CD14-positive monocyte (primary cell): ENCODE measurements around the gene PCYT2. TPM values are rescaled to one million over a fixed set of nuclear protein-coding genes. Genes with fewer than 3 reads are reported as not detected.

Source experiments
- DNase-seq, 3 donors: peaks; one replicate each; pipeline ENCODE4 v3.0.0-alpha.2; 2011 to 2022
- H2AFZ ChIP-seq: 2 replicates; pipeline ENCODE4 v1.6.0; 2012; ENCODE audit warnings: mild to moderate bottlenecking, low read depth, low read length, inconsistent platforms; ENCODE audit not compliant: insufficient read depth, poor library complexity, severe bottlenecking
- H3K27ac ChIP-seq, 2 donors: 1 replicate in 1 of 2; 2 replicates in 1 of 2; pipeline ENCODE4 v1.5.1; 2012 to 2013; ENCODE audit warnings: low read length in 2 of 2, control low read depth in 1 of 2, inconsistent platforms in 1 of 2, low read depth in 1 of 2, mild to moderate bottlenecking in 1 of 2
- H3K27me3 ChIP-seq, 2 donors: one replicate each; pipeline versions ENCODE4 v1.6.0 to v1.6.1; 2011 to 2013; ENCODE audit warnings: low read length in 2 of 2; ENCODE audit not compliant: control insufficient read depth in 2 of 2, insufficient read depth in 2 of 2
- H3K36me3 ChIP-seq, 2 donors: replicated peaks in 1 of 2; 1 replicate in 1 of 2; 2 replicates in 1 of 2; pipeline versions ENCODE4 v1.5.1 to v1.6.1; 2012 to 2013; ENCODE audit warnings: low read length in 2 of 2, control low read depth in 1 of 2, inconsistent platforms in 1 of 2, mild to moderate bottlenecking in 1 of 2; ENCODE audit not compliant: insufficient read depth in 2 of 2, control insufficient read depth in 1 of 2
- H3K4me1 ChIP-seq, 2 donors: 1 replicate in 1 of 2; 2 replicates in 1 of 2; pipeline versions ENCODE4 v1.5.1 to v1.6.1; 2012 to 2013; ENCODE audit warnings: low read length in 2 of 2, control low read depth in 1 of 2, inconsistent platforms in 1 of 2, mild to moderate bottlenecking in 1 of 2, moderate library complexity in 1 of 2; ENCODE audit not compliant: insufficient read depth in 2 of 2, control insufficient read depth in 1 of 2
- H3K4me2 ChIP-seq: replicated peaks from 2 replicates; pipeline ENCODE3; 2012; ENCODE audit warnings: low read length, moderate library complexity, mild to moderate bottlenecking; ENCODE audit not compliant: poor library complexity, severe bottlenecking; ENCODE audit errors: extremely low read depth
- H3K4me3 ChIP-seq, 3 experiments: fragments of 200-600 bp in 1 of 3; sonication (generic) in 1 of 3; replicated peaks in 1 of 3; 1 replicate in 2 of 3; 2 replicates in 1 of 3; pipeline ENCODE4 v1.5.1; 2011 to 2013; ENCODE audit warnings: low read length in 3 of 3, mild to moderate bottlenecking in 3 of 3, control low read depth in 2 of 3, low read depth in 2 of 3, inconsistent platforms in 1 of 3, moderate library complexity in 1 of 3
- H3K79me2 ChIP-seq: 2 replicates; pipeline ENCODE4 v1.6.0; 2012; ENCODE audit warnings: mild to moderate bottlenecking, control low read depth, inconsistent platforms, low read length, moderate library complexity; ENCODE audit not compliant: insufficient read depth
- H3K9ac ChIP-seq: 2 replicates; pipeline ENCODE4 v1.6.0; 2017; ENCODE audit warnings: low read length, mild to moderate bottlenecking; ENCODE audit not compliant: insufficient read depth, poor library complexity, severe bottlenecking
- H3K9me3 ChIP-seq, 2 donors: replicated peaks in 1 of 2; 1 replicate in 1 of 2; 2 replicates in 1 of 2; pipeline versions ENCODE4 v1.5.1 to v1.6.1; 2012 to 2013; ENCODE audit warnings: low read length in 2 of 2, control low read depth in 1 of 2; ENCODE audit not compliant: control insufficient read depth in 1 of 2, insufficient read depth in 1 of 2
- H4K20me1 ChIP-seq: 2 replicates; pipeline ENCODE4 v1.6.0; 2012; ENCODE audit warnings: mild to moderate bottlenecking, low read length, control low read depth, moderate library complexity; ENCODE audit not compliant: insufficient read depth
- H3K27ac Mint-ChIP-seq, 7 donors: one replicate each; pipeline ENCODE4 v1.8.0; 2020; ENCODE audit warnings: mild to moderate bottlenecking in 7 of 7, mixed read lengths in 7 of 7, moderate library complexity in 6 of 7, inconsistent platforms in 2 of 7
- H3K27me3 Mint-ChIP-seq, 3 donors: one replicate each; pipeline ENCODE4 v1.8.0; 2021 to 2022; ENCODE audit warnings: low read depth in 3 of 3, mild to moderate bottlenecking in 3 of 3, mixed read lengths in 3 of 3, moderate library complexity in 3 of 3, inconsistent platforms in 1 of 3
- H3K36me3 Mint-ChIP-seq, 2 donors: one replicate each; pipeline ENCODE4 v1.8.0; 2020; ENCODE audit warnings: mixed read lengths in 2 of 2, inconsistent platforms in 1 of 2, mild to moderate bottlenecking in 1 of 2
- H3K4me1 Mint-ChIP-seq: one replicate; pipeline ENCODE4 v1.8.0; 2020; ENCODE audit warnings: mild to moderate bottlenecking, mixed read lengths
- H3K4me3 Mint-ChIP-seq, 2 donors: one replicate each; pipeline ENCODE4 v1.8.0; 2020; ENCODE audit warnings: mild to moderate bottlenecking in 2 of 2, mixed read lengths in 2 of 2, moderate library complexity in 1 of 2
- H3K9me3 Mint-ChIP-seq, 7 donors: one replicate each; pipeline ENCODE4 v1.8.0; 2020 to 2022; ENCODE audit warnings: mixed read lengths in 7 of 7, mild to moderate bottlenecking in 6 of 7, moderate library complexity in 6 of 7, inconsistent platforms in 2 of 7
- WGBS: methylation state at CpG from one replicate; pipeline ENCODE4 v1.1.5; 2013; ENCODE audit warnings: missing lambda C conversion rate; ENCODE audit not compliant: insufficient coverage; 5-methylcytosine and 5-hydroxymethylcytosine counted together
- intact Hi-C, 2 donors: fragments of 100-400 bp; cut with micrococcal nuclease; formaldehyde crosslinking; loops; one replicate each; pipeline versions ENCODE4 v1.15.0 to v1.15.1; 2023
- polyA plus RNA-seq, 3 donors: library from polyadenylated mRNA; depleted of rRNA in 1 of 3; unstranded in 2 of 3; stranded (reverse) in 1 of 3; fragments of 300-500 nt in 2 of 3; fragments of >200 nt in 1 of 3; fragmentation: Illumina TruSeq in 2 of 3; gene quantifications; 1 replicate in 2 of 3; 2 replicates in 1 of 3; pipeline ENCODE4 v1.2.3, GENCODE V29; 2012 to 2021
- TF ChIP-seq, protein P1 (sequence below): fragments of 200-600 bp; IDR thresholded peaks from one replicate; pipeline ENCODE4 v1.8.0; 2022; ENCODE audit warnings: antibody characterized with exemption, mild to moderate bottlenecking

The PCYT2 gene
- polyA plus RNA-seq, 3 donors, result 10.7 to 14.5 (median 11.0) TPM

GRCh38 chr17:81903896-81904599, 7.2 kb downstream of the PCYT2 start:
- H3K36me3 ChIP-seq, result peaks cover 32 to 48% of the 10 kb centered on the region in 2 donors
- no peaks in the 10 kb centered on the region for H3K9me3 ChIP-seq
- H3K36me3 Mint-ChIP-seq, result peaks cover 48 to 64% of the 10 kb centered on the region in 2 donors
- H3K4me3 Mint-ChIP-seq, result no peak overlapping the region
- WGBS, result 98% methylated on average over 24 of the region's 24 CpGs
- peaks cover 3 to 20% of the 10 kb centered on the region in 2 donors for H3K27me3 ChIP-seq
- peaks cover 16% of the 10 kb centered on the region for H4K20me1 ChIP-seq
- H3K27ac Mint-ChIP-seq, result no peak overlapping the region
- no peak overlapping the region for H3K9ac ChIP-seq
- peaks cover 0 to 12% of the 10 kb centered on the region in 2 donors for H3K4me1 ChIP-seq
- no peak overlapping the region for H3K4me3 ChIP-seq
- no peak overlapping the region for H2AFZ ChIP-seq
- no peaks in the 10 kb centered on the region for H3K79me2 ChIP-seq
- no peak overlapping the region for H3K4me2 ChIP-seq
- H3K27ac ChIP-seq, result no peak overlapping the region
- peaks cover 2% of the 10 kb centered on the region for H3K4me1 Mint-ChIP-seq
- DNase-seq, result no peak
- H3K9me3 Mint-ChIP-seq, result peaks cover 0 to 12% (median 0%) of the 10 kb centered on the region in 7 donors
- intact Hi-C loops, result no loop called here
- peaks cover 19 to 33% (median 21%) of the 10 kb centered on the region in 3 donors for H3K27me3 Mint-ChIP-seq
- TF ChIP-seq, protein P1, sequence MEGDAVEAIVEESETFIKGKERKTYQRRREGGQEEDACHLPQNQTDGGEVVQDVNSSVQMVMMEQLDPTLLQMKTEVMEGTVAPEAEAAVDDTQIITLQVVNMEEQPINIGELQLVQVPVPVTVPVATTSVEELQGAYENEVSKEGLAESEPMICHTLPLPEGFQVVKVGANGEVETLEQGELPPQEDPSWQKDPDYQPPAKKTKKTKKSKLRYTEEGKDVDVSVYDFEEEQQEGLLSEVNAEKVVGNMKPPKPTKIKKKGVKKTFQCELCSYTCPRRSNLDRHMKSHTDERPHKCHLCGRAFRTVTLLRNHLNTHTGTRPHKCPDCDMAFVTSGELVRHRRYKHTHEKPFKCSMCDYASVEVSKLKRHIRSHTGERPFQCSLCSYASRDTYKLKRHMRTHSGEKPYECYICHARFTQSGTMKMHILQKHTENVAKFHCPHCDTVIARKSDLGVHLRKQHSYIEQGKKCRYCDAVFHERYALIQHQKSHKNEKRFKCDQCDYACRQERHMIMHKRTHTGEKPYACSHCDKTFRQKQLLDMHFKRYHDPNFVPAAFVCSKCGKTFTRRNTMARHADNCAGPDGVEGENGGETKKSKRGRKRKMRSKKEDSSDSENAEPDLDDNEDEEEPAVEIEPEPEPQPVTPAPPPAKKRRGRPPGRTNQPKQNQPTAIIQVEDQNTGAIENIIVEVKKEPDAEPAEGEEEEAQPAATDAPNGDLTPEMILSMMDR, result no peak

DNA sequence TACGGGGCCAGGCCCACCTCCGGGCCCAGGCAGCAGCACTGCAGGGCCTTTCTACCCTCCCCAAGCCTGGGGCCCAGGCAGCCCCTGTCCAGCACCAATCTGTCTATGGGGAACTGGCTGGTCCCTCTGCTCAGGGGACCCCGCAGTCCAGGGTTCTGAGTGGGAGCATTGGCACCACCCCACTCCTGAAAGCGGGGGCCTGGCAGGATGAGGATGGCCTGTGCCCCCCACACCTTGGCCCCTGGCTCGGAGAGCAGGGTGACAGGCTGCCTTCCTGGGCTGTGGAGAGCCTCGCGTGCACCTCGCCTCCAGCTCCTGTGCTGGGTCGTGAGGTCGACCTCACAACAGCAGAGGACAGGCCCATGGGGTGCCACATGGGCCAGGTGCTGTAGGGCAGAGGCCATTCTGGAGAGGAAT, 7.8 kb downstream of the PCYT2 start:
- H3K27ac ChIP-seq, result no peak overlapping the region
- peaks cover 0 to 12% of the 10 kb centered on the region in 2 donors for H3K4me1 ChIP-seq
- peaks cover 21% of the 10 kb centered on the region for H4K20me1 ChIP-seq
- peaks cover 3 to 20% of the 10 kb centered on the region in 2 donors for H3K27me3 ChIP-seq
- Mint-ChIP-seq H3K9me3 (peaks cover 0 to 12% (median 0%) of the 10 kb centered on the region in 7 donors), H3K27ac (no peak overlapping the region), H3K36me3 (peaks cover 51 to 62% of the 10 kb centered on the region in 2 donors), H3K4me1 (peaks cover 2% of the 10 kb centered on the region), H3K27me3 (peaks cover 19 to 33% (median 21%) of the 10 kb centered on the region in 3 donors), H3K4me3 (peak overlapping the region in 1 of 2 donors; percentile 51)
- H3K9ac ChIP-seq, result no peak overlapping the region
- DNase-seq, result no peak
- H3K36me3 ChIP-seq, result peaks cover 35 to 54% of the 10 kb centered on the region in 2 donors
- H3K9me3 ChIP-seq, result no peaks in the 10 kb centered on the region
- no peak overlapping the region for H3K4me3 ChIP-seq
- intact Hi-C loops, result no loop called here
- no peaks in the 10 kb centered on the region for H3K79me2 ChIP-seq
- TF ChIP-seq, protein P1, result no peak
- H3K4me2 ChIP-seq, result no peak overlapping the region
- 95% methylated on average over 10 of the region's 10 CpGs for WGBS
- no peak overlapping the region for H2AFZ ChIP-seq
